Ascending aorta (tissue), 2 donors: Measurements from ENCODE around the gene SLC9A9. TPM values are rescaled to one million over a fixed set of nuclear protein-coding genes. Genes with fewer than 3 reads are reported as not detected.

Experiments used
- DNase-seq, 2 donors: peaks; one replicate each; pipeline ENCODE4 v3.0.0-alpha.2; 2019; ENCODE audit warnings: low spot score in 2 of 2
- H3K27ac ChIP-seq, 2 donors: fragments of 200-600 bp; sonication (generic); one replicate each; pipeline ENCODE4 v1.5.1; 2016 to 2017; ENCODE audit warnings: mild to moderate bottlenecking in 1 of 2
- H3K27me3 ChIP-seq: fragments of 200-600 bp; sonication (generic); one replicate; pipeline ENCODE4 v1.5.1; 2017
- H3K36me3 ChIP-seq, 2 donors: fragments of 200-600 bp; sonication (generic); one replicate each; pipeline ENCODE4 v1.5.1; 2016
- H3K4me1 ChIP-seq, 2 donors: fragments of 200-600 bp; sonication (generic); one replicate each; pipeline ENCODE4 v1.5.1; 2016 to 2017; ENCODE audit warnings: mild to moderate bottlenecking in 1 of 2
- H3K4me3 ChIP-seq, 2 donors: fragments of 200-600 bp; sonication (generic); one replicate each; pipeline ENCODE4 v1.5.1; 2016 to 2017; ENCODE audit warnings: mild to moderate bottlenecking in 1 of 2
- H3K9me3 ChIP-seq, 2 donors: fragments of 200-600 bp; sonication (generic); one replicate each; pipeline ENCODE4 v1.5.1; 2016
- intact Hi-C: fragments of 100-400 bp; cut with DNase I; formaldehyde crosslinking; loops from one replicate; pipeline ENCODE4 v1.15.1; 2023
- total RNA-seq: library from RNA; depleted of rRNA; stranded (reverse); fragments of >200 nt; gene quantifications from one replicate; pipeline ENCODE4 v1.1.0, GENCODE V29; 2016
- TF ChIP-seq, protein P1 (sequence below), 3 experiments: fragments of 200-600 bp in 2 of 3; fragments of 450-650 bp in 1 of 3; sonication (generic) in 2 of 3; IDR thresholded peaks; one replicate each; pipeline ENCODE4 v1.5.1; 2016 to 2019; ENCODE audit warnings: antibody characterized with exemption in 3 of 3, mild to moderate bottlenecking in 1 of 3, moderate library complexity in 1 of 3

The SLC9A9 gene
- total RNA-seq, 1 donor from 2014 or later, result 63.4 TPM

GRCh38 chr3:143313893-143314188 is 534.4 kb downstream of the SLC9A9 start:
- Histone ChIP-seq H3K27ac (no peak overlapping the region), H3K9me3 (no peaks in the 10 kb centered on the region), H3K36me3 (no peaks in the 10 kb centered on the region), H3K4me3 (no peak overlapping the region), H3K4me1 (peaks cover 0 to 2% of the 10 kb centered on the region in 2 donors), H3K27me3 (no peaks in the 10 kb centered on the region)
- no peak for DNase-seq
- TF ChIP-seq, protein P1, sequence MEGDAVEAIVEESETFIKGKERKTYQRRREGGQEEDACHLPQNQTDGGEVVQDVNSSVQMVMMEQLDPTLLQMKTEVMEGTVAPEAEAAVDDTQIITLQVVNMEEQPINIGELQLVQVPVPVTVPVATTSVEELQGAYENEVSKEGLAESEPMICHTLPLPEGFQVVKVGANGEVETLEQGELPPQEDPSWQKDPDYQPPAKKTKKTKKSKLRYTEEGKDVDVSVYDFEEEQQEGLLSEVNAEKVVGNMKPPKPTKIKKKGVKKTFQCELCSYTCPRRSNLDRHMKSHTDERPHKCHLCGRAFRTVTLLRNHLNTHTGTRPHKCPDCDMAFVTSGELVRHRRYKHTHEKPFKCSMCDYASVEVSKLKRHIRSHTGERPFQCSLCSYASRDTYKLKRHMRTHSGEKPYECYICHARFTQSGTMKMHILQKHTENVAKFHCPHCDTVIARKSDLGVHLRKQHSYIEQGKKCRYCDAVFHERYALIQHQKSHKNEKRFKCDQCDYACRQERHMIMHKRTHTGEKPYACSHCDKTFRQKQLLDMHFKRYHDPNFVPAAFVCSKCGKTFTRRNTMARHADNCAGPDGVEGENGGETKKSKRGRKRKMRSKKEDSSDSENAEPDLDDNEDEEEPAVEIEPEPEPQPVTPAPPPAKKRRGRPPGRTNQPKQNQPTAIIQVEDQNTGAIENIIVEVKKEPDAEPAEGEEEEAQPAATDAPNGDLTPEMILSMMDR (IDR thresholded peaks at IDR 0.05), result no peak
- intact Hi-C loops, result no loop called here

GRCh38 chr3:143313025-143313892 is 535.0 kb downstream of the SLC9A9 start:
- no peak overlapping the region for H3K4me3 ChIP-seq
- no peak for DNase-seq
- H3K36me3 ChIP-seq, result no peaks in the 10 kb centered on the region
- peaks cover 0 to 2% of the 10 kb centered on the region in 2 donors for H3K4me1 ChIP-seq
- intact Hi-C loops, result no loop called here
- no peak overlapping the region for H3K27ac ChIP-seq
- H3K9me3 ChIP-seq, result no peaks in the 10 kb centered on the region
- no peaks in the 10 kb centered on the region for H3K27me3 ChIP-seq
- TF ChIP-seq, protein P1 (IDR thresholded peaks at IDR 0.05), result no peak

- Histone ChIP-seq H3K4me3 (no peak overlapping the region), H3K27me3 (no peaks in the 10 kb centered on the region), H3K36me3 (no peaks in the 10 kb centered on the region), H3K4me1 (peaks cover 0 to 2% of the 10 kb centered on the region in 2 donors), H3K9me3 (no peaks in the 10 kb centered on the region), H3K27ac (no peak overlapping the region)
- intact Hi-C loops, result no loop called here
- TF ChIP-seq, protein P1 (IDR thresholded peaks at IDR 0.05), result no peak
- DNase-seq, result no peak
Measured at GRCh38 chr3:143311096-143311495, 537.2 kb downstream of the SLC9A9 start.

DNA sequence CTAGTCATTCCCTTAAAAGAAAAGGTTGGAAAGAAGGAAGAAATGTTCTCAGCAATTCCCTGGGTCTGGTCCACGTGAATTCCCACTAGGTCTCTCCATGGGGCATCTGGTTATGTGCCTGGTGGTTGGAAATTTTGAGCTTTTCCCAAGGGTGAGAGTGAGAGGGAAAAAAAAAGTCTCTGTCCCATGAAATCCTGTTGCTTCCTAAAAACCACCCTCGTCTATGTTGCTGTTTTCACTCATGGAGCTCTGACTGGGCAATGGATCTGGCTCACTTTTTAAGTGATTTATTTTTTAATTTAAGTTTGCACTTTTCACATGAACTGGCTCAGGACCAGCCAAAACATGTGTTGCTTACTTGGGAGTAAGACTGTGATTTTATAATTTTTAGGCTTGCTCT is 538.6 kb downstream of the SLC9A9 start:
- no peaks in the 10 kb centered on the region for H3K36me3 ChIP-seq
- H3K4me3 ChIP-seq, result no peak overlapping the region
- intact Hi-C loops, result no loop called here
- TF ChIP-seq, protein P1 (IDR thresholded peaks at IDR 0.05), result no peak
- DNase-seq, result no peak
- H3K27me3 ChIP-seq, result no peaks in the 10 kb centered on the region
- H3K9me3 ChIP-seq, result no peaks in the 10 kb centered on the region
- H3K27ac ChIP-seq, result no peak overlapping the region
- H3K4me1 ChIP-seq, result peaks cover 0 to 2% of the 10 kb centered on the region in 2 donors

DNA sequence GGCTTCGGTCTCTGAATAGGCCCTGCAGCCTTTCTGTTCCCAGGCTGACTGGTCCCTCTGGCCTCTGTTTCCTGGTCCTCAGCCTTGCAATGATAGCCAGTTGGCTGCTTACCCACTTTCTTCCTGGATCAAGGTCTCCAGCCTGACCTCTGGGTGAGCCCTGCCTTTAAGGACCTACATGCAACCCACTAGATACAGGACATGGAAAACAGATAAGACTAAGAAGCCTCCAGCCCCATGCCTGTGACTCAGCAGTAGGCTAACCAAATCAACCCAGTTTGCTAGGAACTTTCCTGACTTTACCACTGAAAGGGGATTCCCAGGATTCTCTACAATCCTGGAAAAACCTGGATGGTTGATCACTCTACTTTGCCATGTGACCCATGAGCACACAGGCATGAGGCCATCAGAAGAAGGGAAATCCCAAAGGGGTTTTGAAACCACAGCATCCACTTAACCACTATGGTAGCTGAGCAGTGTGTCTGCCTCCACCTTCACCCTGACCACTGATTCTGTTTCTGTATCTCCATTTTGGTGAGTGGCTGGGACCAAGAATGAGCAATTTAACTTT is 540.6 kb downstream of the SLC9A9 start:
- DNase-seq, result no peak
- no peak overlapping the region for H3K4me3 ChIP-seq
- no peaks in the 10 kb centered on the region for H3K27me3 ChIP-seq
- TF ChIP-seq, protein P1 (IDR thresholded peaks at IDR 0.05), result no peak
- intact Hi-C loops, result no loop called here
- H3K9me3 ChIP-seq, result no peaks in the 10 kb centered on the region
- no peaks in the 10 kb centered on the region for H3K36me3 ChIP-seq
- no peak overlapping the region for H3K27ac ChIP-seq
- H3K4me1 ChIP-seq, result peaks cover 0 to 2% of the 10 kb centered on the region in 2 donors
